ENCODE data around the gene FAM181A. TPM values are rescaled to one million over a fixed set of nuclear protein-coding genes. Genes with fewer than 3 reads are reported as not detected.

Gene FAM181A
- total RNA-seq, 2 experiments from 2014 or later: not detected

- Mint-ChIP-seq H3K9me3 (peaks cover 2% of the 10 kb centered on the region), H3K27ac (no peak overlapping the region), H3K36me3 (ENCODE audit: low read depth) (no peaks in the 10 kb centered on the region), H3K27me3 (no peaks in the 10 kb centered on the region), H3K4me3 (no peak overlapping the region), H3K4me1 (ENCODE audit: low read depth) (peaks cover 6% of the 10 kb centered on the region)
- ChIA-PET CTCF (interaction anchor here (1.4 to 1.5 kb wide), 2 partner anchors 13 to 225 kb away, joined by 4 to 5 read pairs; no protein-coding TSS in a partner anchor), POLR2A (interaction anchor here (0.6 kb wide), 1 partner anchor 423 kb away, joined by 3 read pairs; no protein-coding TSS in a partner anchor)
- DNase-seq (no peak), ATAC-seq (no peak)
- intact Hi-C loops (cut with micrococcal nuclease): no loop called here
- no peak for TF ChIP-seq CTCF (IDR thresholded peaks at IDR 0.05)
These were observed 46.9 kb upstream of the FAM181A start for GRCh38 chr14:93880021-93880820.

- peaks cover 2% of the 10 kb centered on the region for H3K9me3 Mint-ChIP-seq
- no peak overlapping the region for H3K4me3 Mint-ChIP-seq
These were observed 42.2 kb upstream of the FAM181A start for GRCh38 chr14:93884950-93885349.

GRCh38 chr14:93888995-93889394 lies 38.1 kb upstream of the FAM181A start:
- Mint-ChIP-seq H3K4me1 (ENCODE audit: low read depth) (peaks cover 4% of the 10 kb centered on the region), H3K36me3 (ENCODE audit: low read depth) (no peaks in the 10 kb centered on the region), H3K9me3 (peaks cover 2% of the 10 kb centered on the region), H3K27me3 (peaks cover 11% of the 10 kb centered on the region), H3K27ac (no peak overlapping the region), H3K4me3 (no peak overlapping the region)
- no peak for TF ChIP-seq CTCF (IDR thresholded peaks at IDR 0.05)
- no peak for DNase-seq
- CTCF ChIA-PET: no interaction called here
- POLR2A ChIA-PET: no interaction called here
- ATAC-seq: no peak
- intact Hi-C loops (cut with micrococcal nuclease): no loop called here

More at GRCh38 chr14:93884950-93885349, 42.2 kb upstream of the FAM181A start:
- Mint-ChIP-seq H3K27me3 (peaks cover 2% of the 10 kb centered on the region), H3K36me3 (ENCODE audit: low read depth) (no peaks in the 10 kb centered on the region), H3K4me1 (ENCODE audit: low read depth) (peaks cover 4% of the 10 kb centered on the region), H3K27ac (no peak overlapping the region)
- ChIA-PET POLR2A (no interaction called here), CTCF (interaction anchor here (1.3 to 2.6 kb wide), 2 partner anchors 18 to 22 kb away, joined by 4 to 7 read pairs; no protein-coding TSS in a partner anchor)
- ATAC-seq (no peak), DNase-seq (no peak)
- TF ChIP-seq CTCF (IDR thresholded peaks at IDR 0.05): no peak
- intact Hi-C loops (cut with micrococcal nuclease): no loop called here

GRCh38 chr14:93889739-93890483 lies 37.2 kb upstream of the FAM181A start:
- POLR2A ChIA-PET: no interaction called here

More at GRCh38 chr14:93889739-93890483, 37.2 kb upstream of the FAM181A start:
- H3K27ac Mint-ChIP-seq: no peak overlapping the region
- intact Hi-C loops (cut with micrococcal nuclease): loop anchor here (5.0 kb wide), 1 partner anchor 233 kb away; no protein-coding TSS in a partner anchor
- peaks cover 2% of the 10 kb centered on the region for H3K4me1 Mint-ChIP-seq (ENCODE audit: low read depth)
- H3K9me3 Mint-ChIP-seq: peaks cover 2% of the 10 kb centered on the region
- H3K27me3 Mint-ChIP-seq: peaks cover 11% of the 10 kb centered on the region
- no peak overlapping the region for H3K4me3 Mint-ChIP-seq
- CTCF ChIA-PET: no interaction called here
- TF ChIP-seq CTCF (IDR thresholded peaks at IDR 0.05): no peak
- DNase-seq (no peak), ATAC-seq (no peak)
- H3K36me3 Mint-ChIP-seq (ENCODE audit: low read depth): no peaks in the 10 kb centered on the region

Measured in activated CD8-positive, alpha-beta T cell treated with anti-CD3 and anti-CD28 coated beads for 36 hours (primary cell).